ENCODE results near the gene HOXC4. TPM values are rescaled to one million over a fixed set of nuclear protein-coding genes. Genes with fewer than 3 reads are reported as not detected.

Gene HOXC4
- total and polyA plus RNA-seq, 4 donors: 0.02 TPM; not detected in 3

- Histone ChIP-seq H3K9ac (ENCODE audit: low read depth in 1 of 2, low read length in 2 of 2) (no peak overlapping the region), H3K4me3 (ENCODE audit: low read depth in 1 of 3, low read length in 3 of 3) (no peak overlapping the region), H3K4me1 (ENCODE audit: control insufficient read depth in 4 of 4, insufficient read depth in 4 of 4, low read length in 3 of 4) (no peaks in the 10 kb centered on the region), H3K27me3 (ENCODE audit: control insufficient read depth in 4 of 4, insufficient read depth in 4 of 4, low read length in 3 of 4) (peaks cover 8 to 34% (median 20%) of the 10 kb centered on the region in 4 donors), H3K27ac (ENCODE audit: low read depth in 1 of 2, low read length in 2 of 2) (no peak overlapping the region), H3K9me3 (ENCODE audit: control insufficient read depth in 4 of 4, low read length in 3 of 4) (no peaks in the 10 kb centered on the region), H3K36me3 (ENCODE audit: control insufficient read depth in 4 of 4, insufficient read depth in 3 of 4, low read depth in 1 of 4, low read length in 3 of 4) (no peaks in the 10 kb centered on the region)
- TF ChIP-seq TAF1 (conservative IDR thresholded peaks at IDR 0.05): no peak
- TF ChIP-seq RAD21 (IDR thresholded peaks at IDR 0.05): no peak
- no peak for TF ChIP-seq YY1 (IDR thresholded peaks at IDR 0.05)
- TF ChIP-seq GABPA (IDR thresholded peaks at IDR 0.05 in 1 of 2, conservative IDR thresholded peaks at IDR 0.05 in 1 of 2): no peak
- TF ChIP-seq CTCF (IDR thresholded peaks at IDR 0.05; ENCODE audit: low read depth, low read length, missing input control): no peak
- DNase-seq (ENCODE audit: low spot score): no peak
- WGBS: 14% methylated on average over 24 of the region's 24 CpGs
These were observed 1.7 kb upstream of the HOXC4 start for GRCh38 chr12:54051874-54052437.

- H3K27ac ChIP-seq (ENCODE audit: low read depth in 1 of 2, low read length in 2 of 2): no peak overlapping the region
- no peak overlapping the region for H3K4me3 ChIP-seq (ENCODE audit: low read depth in 1 of 3, low read length in 3 of 3)
- WGBS: 15% methylated on average over 10 of the region's 10 CpGs
- H3K27me3 ChIP-seq (ENCODE audit: control insufficient read depth in 4 of 4, insufficient read depth in 4 of 4, low read length in 3 of 4): peaks cover 6 to 34% (median 19%) of the 10 kb centered on the region in 4 donors
- no peak overlapping the region for H3K9ac ChIP-seq (ENCODE audit: low read depth in 1 of 2, low read length in 2 of 2)
- no peaks in the 10 kb centered on the region for H3K9me3 ChIP-seq (ENCODE audit: control insufficient read depth in 4 of 4, low read length in 3 of 4)
- no peaks in the 10 kb centered on the region for H3K4me1 ChIP-seq (ENCODE audit: control insufficient read depth in 4 of 4, insufficient read depth in 4 of 4, low read length in 3 of 4)
- H3K36me3 ChIP-seq (ENCODE audit: control insufficient read depth in 4 of 4, insufficient read depth in 3 of 4, low read depth in 1 of 4, low read length in 3 of 4): no peaks in the 10 kb centered on the region
- TF ChIP-seq FOXA1 (IDR thresholded peaks at IDR 0.05) (no peak), TAF1 (conservative IDR thresholded peaks at IDR 0.05) (no peak), SP1 (IDR thresholded peaks at IDR 0.05) (no peak), MAX (IDR thresholded peaks at IDR 0.05) (no peak), FOXA2 (IDR thresholded peaks at IDR 0.05) (no peak), REST (IDR thresholded peaks at IDR 0.05) (no peak), ZBTB33 (IDR thresholded peaks at IDR 0.05) (no peak), JUND (IDR thresholded peaks at IDR 0.05) (no peak), HNF4G (IDR thresholded peaks at IDR 0.05) (no peak), YY1 (IDR thresholded peaks at IDR 0.05) (no peak), EGR1 (IDR thresholded peaks at IDR 0.05; ENCODE audit: low read depth in 2 of 2) (no peak), GABPA (IDR thresholded peaks at IDR 0.05 in 1 of 2, conservative IDR thresholded peaks at IDR 0.05 in 1 of 2) (no peak), RAD21 (IDR thresholded peaks at IDR 0.05) (no peak), HNF4A (conservative IDR thresholded peaks at IDR 0.05) (no peak)
- no peak for DNase-seq (ENCODE audit: low spot score)
These were observed 1.1 kb upstream of the HOXC4 start for GRCh38 chr12:54052438-54053002.
